K562 (cell line): ENCODE data around the gene IFFO2. TPM values are rescaled to one million over a fixed set of nuclear protein-coding genes. Genes with fewer than 3 reads are reported as not detected.

ENCODE experiments used
- BRF2 ChIP-seq: IDR thresholded peaks from 3 replicates; pipeline ENCODE4 v1.6.1; 2011; ENCODE audit warnings: borderline replicate concordance, mild to moderate bottlenecking; ENCODE audit not compliant: insufficient read length, insufficient read depth
- FOXA3 ChIP-seq, 2 experiments: fragments of 450-650 bp in 1 of 2; sonication (generic) in 1 of 2; formaldehyde crosslinking; IDR thresholded peaks in 1 of 2; conservative IDR thresholded peaks in 1 of 2; 2 replicates each; pipeline versions ENCODE4 v1.4.0 to v1.8.0; 2020 to 2022; ENCODE audit warnings: mild to moderate bottlenecking in 2 of 2, missing genetic modification reagents in 1 of 2
- IFI16 ChIP-seq: fragments of 250-450 bp; sonication (Bioruptor Pico); IDR thresholded peaks from 2 replicates; pipeline ENCODE4 v2.1.2; 2022; ENCODE audit warnings: mild to moderate bottlenecking, inconsistent platforms
- ILK ChIP-seq: fragments of 450-650 bp; IDR thresholded peaks from 2 replicates; pipeline ENCODE4 v1.6.1; 2016; ENCODE audit warnings: missing genetic modification characterization, low read depth, mild to moderate bottlenecking, missing compliant biosample characterization, moderate library complexity, borderline replicate concordance
- PHTF2 ChIP-seq: fragments of 250-450 bp; sonication (Bioruptor Pico); IDR thresholded peaks from 2 replicates; pipeline ENCODE4 v1.5.0; 2021; ENCODE audit warnings: mild to moderate bottlenecking
- PML ChIP-seq: IDR thresholded peaks from 2 replicates; pipeline ENCODE4 v1.6.1; 2012; ENCODE audit warnings: low read length, inconsistent platforms
- SIRT6 ChIP-seq: IDR thresholded peaks from one replicate; pipeline ENCODE4 v1.6.1; 2012; ENCODE audit warnings: low read depth, mild to moderate bottlenecking, control low read depth, inconsistent platforms, low read length, moderate library complexity
- SRSF3 ChIP-seq: fragments of 200-400 bp; formaldehyde crosslinking; IDR thresholded peaks from 2 replicates; pipeline ENCODE4 v1.6.1; 2016; ENCODE audit warnings: mild to moderate bottlenecking, low read length, moderate library complexity; ENCODE audit not compliant: insufficient read depth
- ZFP36 ChIP-seq: fragments of 150-350 bp; IDR thresholded peaks from 2 replicates; pipeline ENCODE4 v1.6.1; 2018; ENCODE audit warnings: low read length, low read depth; ENCODE audit not compliant: partially characterized antibody
- ZNF133 ChIP-seq: fragments of 250-450 bp; sonication (Bioruptor Pico); IDR thresholded peaks from 2 replicates; pipeline ENCODE4 v1.4.0; 2020; ENCODE audit warnings: mild to moderate bottlenecking
- ZNF253 ChIP-seq: fragments of 250-450 bp; sonication (Bioruptor Pico); conservative IDR thresholded peaks from 2 replicates; pipeline ENCODE4 v1.6.1; 2021; ENCODE audit warnings: mild to moderate bottlenecking
- ZNF511 ChIP-seq: sonication (generic); formaldehyde crosslinking; IDR thresholded peaks from 2 replicates; pipeline ENCODE4 v1.8.0; 2022; ENCODE audit warnings: mild to moderate bottlenecking, missing genetic modification reagents
- ZNF780A ChIP-seq: fragments of 250-450 bp; sonication (Bioruptor Pico); IDR thresholded peaks from 2 replicates; pipeline ENCODE4 v1.5.0; 2021; ENCODE audit warnings: mild to moderate bottlenecking
- polyA plus RNA-seq, 8 experiments: library from polyadenylated mRNA; depleted of rRNA in 4 of 8; stranded (reverse) in 5 of 8; unstranded in 3 of 8; fragments of >200 nt; fragmentation: Nextera tagmentation in 2 of 8; fragmentation: Illumina TruSeq in 1 of 8; extraction: Ambion mirVana in 2 of 8; extraction: Trizol in 1 of 8; gene quantifications; 2 replicates each; pipeline versions ENCODE4 v1.2.1 to v1.2.3, GENCODE V29; 2011 to 2014; ENCODE audit warnings: inconsistent platforms in 1 of 8, missing spikeins in 1 of 8
- total RNA-seq, 7 experiments: library from RNA; depleted of rRNA in 6 of 7; stranded (reverse); fragments of >200 nt in 6 of 7; fragmentation: Illumina TruSeq in 2 of 7; extraction: Trizol in 2 of 7; gene quantifications; 2 replicates each; pipeline versions ENCODE4 v1.2.1 to v1.2.3, GENCODE V29; 2011 to 2021; ENCODE audit warnings: low replicate concordance in 1 of 7
- TF ChIP-seq, protein P1 (sequence below), 2 experiments: fragments of 200-800 bp in 1 of 2; sonication (Bioruptor generic) in 1 of 2; sonication (generic) in 1 of 2; formaldehyde crosslinking in 1 of 2; IDR thresholded peaks in 1 of 2; conservative IDR thresholded peaks in 1 of 2; 2 replicates each; pipeline versions ENCODE4 v1.5.0 to v1.6.1; 2016 to 2020; ENCODE audit warnings: missing compliant biosample characterization in 1 of 2, missing genetic modification characterization in 1 of 2, missing genetic modification reagents in 1 of 2
- TF ChIP-seq, protein P2 (sequence below): sonication (generic); formaldehyde crosslinking; IDR thresholded peaks from 2 replicates; pipeline ENCODE4 v1.8.1; 2022; ENCODE audit warnings: missing genetic modification reagents
- TF ChIP-seq, protein P3 (sequence below): fragments of 200-800 bp; sonication (Bioruptor generic); IDR thresholded peaks from 2 replicates; pipeline ENCODE4 v1.6.1; 2017; ENCODE audit warnings: missing genetic modification characterization, missing compliant biosample characterization

IFFO2 gene
- total and polyA plus RNA-seq, 9 of the 15 experiments (the other 6 are each of a cell fraction or from before 2014, with no cell fraction given) = 0.15 to 1.0 (median 0.44) TPM; not detected in 2

DNA sequence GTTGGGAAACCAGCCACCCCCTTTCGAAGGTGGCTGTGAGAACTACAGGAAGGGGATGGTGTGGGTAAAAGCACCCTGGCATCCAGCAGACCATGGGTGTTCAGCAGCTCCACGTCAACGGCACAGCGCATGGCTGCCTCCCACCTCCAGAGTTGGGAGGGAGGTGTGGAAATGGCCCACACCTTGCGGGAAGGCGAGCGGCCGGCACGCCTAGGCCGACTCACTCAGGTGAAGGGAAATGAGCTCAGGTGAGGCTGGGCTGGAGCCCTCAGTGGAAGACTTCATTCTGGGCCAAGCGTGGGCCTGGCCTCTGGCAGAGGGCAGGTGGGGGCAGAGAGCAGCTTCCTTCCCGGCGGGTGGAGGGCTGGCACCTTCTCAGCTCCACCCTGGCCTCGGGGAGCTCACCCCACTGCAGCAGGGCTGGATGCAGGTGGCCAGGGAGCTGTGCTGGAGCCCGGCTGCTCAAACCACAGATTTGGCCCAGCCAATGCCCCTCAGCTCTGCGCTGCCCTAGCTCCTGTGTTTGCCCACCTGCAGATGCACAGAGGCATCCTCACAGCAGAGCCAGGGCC lies 29.3 kb downstream of the IFFO2 start (continued):
- TF ChIP-seq, protein P1, sequence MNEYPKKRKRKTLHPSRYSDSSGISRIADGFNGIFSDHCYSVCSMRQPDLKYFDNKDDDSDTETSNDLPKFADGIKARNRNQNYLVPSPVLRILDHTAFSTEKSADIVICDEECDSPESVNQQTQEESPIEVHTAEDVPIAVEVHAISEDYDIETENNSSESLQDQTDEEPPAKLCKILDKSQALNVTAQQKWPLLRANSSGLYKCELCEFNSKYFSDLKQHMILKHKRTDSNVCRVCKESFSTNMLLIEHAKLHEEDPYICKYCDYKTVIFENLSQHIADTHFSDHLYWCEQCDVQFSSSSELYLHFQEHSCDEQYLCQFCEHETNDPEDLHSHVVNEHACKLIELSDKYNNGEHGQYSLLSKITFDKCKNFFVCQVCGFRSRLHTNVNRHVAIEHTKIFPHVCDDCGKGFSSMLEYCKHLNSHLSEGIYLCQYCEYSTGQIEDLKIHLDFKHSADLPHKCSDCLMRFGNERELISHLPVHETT (CRISPR knock-in tag; conservative IDR thresholded peaks at IDR 0.05 in 1 of 2, IDR thresholded peaks at IDR 0.05 in 1 of 2) = no peak
- TF ChIP-seq ZNF780A (CRISPR knock-in tag) = no peak
- no peak for TF ChIP-seq SRSF3
- no peak for TF ChIP-seq BRF2
- no peak for TF ChIP-seq ZFP36
- TF ChIP-seq ILK (tag) = no peak
- TF ChIP-seq FOXA3 (CRISPR knock-in tag; conservative IDR thresholded peaks at IDR 0.05 in 1 of 2, IDR thresholded peaks at IDR 0.05 in 1 of 2) = 0 out of 4 replicates have a peak, but pooled peaks of 1 of the 2 experiments have one; percentile 22
- TF ChIP-seq PML = no peak
- no peak for TF ChIP-seq SIRT6
- no peak for TF ChIP-seq IFI16 (CRISPR knock-in tag)
- TF ChIP-seq, protein P2, sequence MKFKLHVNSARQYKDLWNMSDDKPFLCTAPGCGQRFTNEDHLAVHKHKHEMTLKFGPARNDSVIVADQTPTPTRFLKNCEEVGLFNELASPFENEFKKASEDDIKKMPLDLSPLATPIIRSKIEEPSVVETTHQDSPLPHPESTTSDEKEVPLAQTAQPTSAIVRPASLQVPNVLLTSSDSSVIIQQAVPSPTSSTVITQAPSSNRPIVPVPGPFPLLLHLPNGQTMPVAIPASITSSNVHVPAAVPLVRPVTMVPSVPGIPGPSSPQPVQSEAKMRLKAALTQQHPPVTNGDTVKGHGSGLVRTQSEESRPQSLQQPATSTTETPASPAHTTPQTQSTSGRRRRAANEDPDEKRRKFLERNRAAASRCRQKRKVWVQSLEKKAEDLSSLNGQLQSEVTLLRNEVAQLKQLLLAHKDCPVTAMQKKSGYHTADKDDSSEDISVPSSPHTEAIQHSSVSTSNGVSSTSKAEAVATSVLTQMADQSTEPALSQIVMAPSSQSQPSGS (CRISPR knock-in tag) = no peak
- TF ChIP-seq ZNF133 (CRISPR knock-in tag) = no peak
- TF ChIP-seq, protein P3, sequence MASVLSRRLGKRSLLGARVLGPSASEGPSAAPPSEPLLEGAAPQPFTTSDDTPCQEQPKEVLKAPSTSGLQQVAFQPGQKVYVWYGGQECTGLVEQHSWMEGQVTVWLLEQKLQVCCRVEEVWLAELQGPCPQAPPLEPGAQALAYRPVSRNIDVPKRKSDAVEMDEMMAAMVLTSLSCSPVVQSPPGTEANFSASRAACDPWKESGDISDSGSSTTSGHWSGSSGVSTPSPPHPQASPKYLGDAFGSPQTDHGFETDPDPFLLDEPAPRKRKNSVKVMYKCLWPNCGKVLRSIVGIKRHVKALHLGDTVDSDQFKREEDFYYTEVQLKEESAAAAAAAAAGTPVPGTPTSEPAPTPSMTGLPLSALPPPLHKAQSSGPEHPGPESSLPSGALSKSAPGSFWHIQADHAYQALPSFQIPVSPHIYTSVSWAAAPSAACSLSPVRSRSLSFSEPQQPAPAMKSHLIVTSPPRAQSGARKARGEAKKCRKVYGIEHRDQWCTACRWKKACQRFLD (CRISPR knock-in tag) = 0 out of 2 replicates have a peak, but pooled peaks have one; percentile 54
- TF ChIP-seq ZNF253 = no peak
- no peak for TF ChIP-seq PHTF2 (CRISPR knock-in tag)
- TF ChIP-seq ZNF511 (CRISPR knock-in tag) = no peak
